GM04504 (cell line): ENCODE data around the gene SLCO4A1.

Source experiments
- DNase-seq: peaks from one replicate; pipeline ENCODE4 v3.0.0-alpha.2; 2012; ENCODE audit warnings: low read depth

SLCO4A1 gene

GRCh38 chr20:62638679-62639406 is 3.5 kb upstream of the SLCO4A1 start:
- DNase-seq = no peak

- no peak for DNase-seq
Measured at GRCh38 chr20:62639765-62640164, 2.5 kb upstream of the SLCO4A1 start.

- no peak for DNase-seq
Measured at GRCh38 chr20:62640870-62641269, 1.4 kb upstream of the SLCO4A1 start.

GRCh38 chr20:62641321-62642050 is 817 bp upstream of the SLCO4A1 start:
- no peak for DNase-seq

- no peak for DNase-seq
Measured at GRCh38 chr20:62642666-62643520, 590 bp downstream of the SLCO4A1 start.

- DNase-seq = no peak
Measured at GRCh38 chr20:62643521-62644043, 1.3 kb downstream of the SLCO4A1 start.

- DNase-seq = no peak
Measured at GRCh38 chr20:62644044-62644795, 1.9 kb downstream of the SLCO4A1 start.

GRCh38 chr20:62644802-62645496 is 2.6 kb downstream of the SLCO4A1 start:
- DNase-seq = no peak

GRCh38 chr20:62645613-62646012 is 3.3 kb downstream of the SLCO4A1 start:
- DNase-seq = no peak

GRCh38 chr20:62646851-62647520 is 4.7 kb downstream of the SLCO4A1 start:
- DNase-seq = no peak

GRCh38 chr20:62647521-62648317 is 5.4 kb downstream of the SLCO4A1 start:
- DNase-seq = no peak

- DNase-seq = no peak
Measured at GRCh38 chr20:62648318-62648995, 6.2 kb downstream of the SLCO4A1 start.

GRCh38 chr20:62649140-62649539 is 6.8 kb downstream of the SLCO4A1 start:
- no peak for DNase-seq

- DNase-seq = no peak
Measured at GRCh38 chr20:62650551-62651284, 8.4 kb downstream of the SLCO4A1 start.

- no peak for DNase-seq
Measured at GRCh38 chr20:62651285-62652021, 9.2 kb downstream of the SLCO4A1 start.

GRCh38 chr20:62652041-62652893 is 10.0 kb downstream of the SLCO4A1 start:
- peak; percentile 97 for DNase-seq

- DNase-seq = no peak
Measured at GRCh38 chr20:62652894-62653305, 10.6 kb downstream of the SLCO4A1 start.
